ENCODE measurements around the gene CD180. TPM values are rescaled to one million over a fixed set of nuclear protein-coding genes. Genes with fewer than 3 reads are reported as not detected.

CD180 gene
- total RNA-seq, 6 donors from 2014 or later: 1.00 to 4.8 (median 1.9) TPM

GRCh38 chr5:67238191-67238590 is 41.6 kb upstream of the CD180 start:
- TF ChIP-seq POLR2A (IDR thresholded peaks at IDR 0.05): no peak
- TF ChIP-seq POLR2AphosphoS5 (IDR thresholded peaks at IDR 0.05): no peak
- TF ChIP-seq EP300 (IDR thresholded peaks at IDR 0.05): no peak
- no peak for TF ChIP-seq CTCF (IDR thresholded peaks at IDR 0.05)
- DNase-seq (no peak), ATAC-seq (ENCODE audit: low FRiP score in 2 of 2) (no peak)
- 90 to 91% methylated on average over 8 of the region's 8 CpGs for WGBS, 2 donors
- Histone ChIP-seq H3K36me3 (no peaks in the 10 kb centered on the region), H3K27ac (no peak overlapping the region), H3K4me1 (peaks cover 9 to 23% (median 13%) of the 10 kb centered on the region in 4 donors), H3K27me3 (no peaks in the 10 kb centered on the region), H3K4me3 (no peak overlapping the region), H3K9me3 (no peaks in the 10 kb centered on the region)

- ATAC-seq (ENCODE audit: low FRiP score in 2 of 2): no peak
Measured at GRCh38 chr5:67235399-67236110, 39.0 kb upstream of the CD180 start.

GRCh38 chr5:67234671-67235176 is 38.1 kb upstream of the CD180 start:
- no peaks in the 10 kb centered on the region for H3K9me3 ChIP-seq
- DNase-seq: no peak
- peak overlapping the region; percentile 57 to 83 (median 76) for H3K27ac ChIP-seq
- H3K36me3 ChIP-seq: no peaks in the 10 kb centered on the region
- peak overlapping the region in 2 of 4 donors; percentile 19 to 25 for H3K4me3 ChIP-seq
- H3K27me3 ChIP-seq: no peaks in the 10 kb centered on the region
- ATAC-seq (ENCODE audit: low FRiP score in 2 of 2): peak in 1 of 2 donors; percentile 81
- H3K4me1 ChIP-seq: peaks cover 9 to 33% (median 13%) of the 10 kb centered on the region in 4 donors
- 21 to 22% methylated on average over 10 of the region's 10 CpGs for WGBS, 2 donors
- TF ChIP-seq EP300 (IDR thresholded peaks at IDR 0.05) (no peak), POLR2AphosphoS5 (IDR thresholded peaks at IDR 0.05) (peak; percentile 29 to 37), CTCF (IDR thresholded peaks at IDR 0.05) (no peak), POLR2A (IDR thresholded peaks at IDR 0.05) (no peak)

More at GRCh38 chr5:67235399-67236110, 39.0 kb upstream of the CD180 start:
- Histone ChIP-seq H3K36me3 (no peaks in the 10 kb centered on the region), H3K9me3 (no peaks in the 10 kb centered on the region), H3K4me3 (no peak overlapping the region), H3K27me3 (no peaks in the 10 kb centered on the region), H3K4me1 (peaks cover 9 to 33% (median 13%) of the 10 kb centered on the region in 4 donors), H3K27ac (peak overlapping the region; percentile 57 to 83 (median 76))
- WGBS, 2 donors: 58 to 63% methylated on average over 12 of the region's 12 CpGs
- no peak for TF ChIP-seq POLR2AphosphoS5 (IDR thresholded peaks at IDR 0.05)
- TF ChIP-seq CTCF (IDR thresholded peaks at IDR 0.05): no peak
- no peak for TF ChIP-seq POLR2A (IDR thresholded peaks at IDR 0.05)
- no peak for TF ChIP-seq EP300 (IDR thresholded peaks at IDR 0.05)
- DNase-seq: no peak

- ATAC-seq (ENCODE audit: low FRiP score in 2 of 2) (peak in 1 of 2 donors; percentile 72), DNase-seq (no peak)
- Histone ChIP-seq H3K4me3 (no peak overlapping the region), H3K27me3 (no peaks in the 10 kb centered on the region), H3K9me3 (no peaks in the 10 kb centered on the region), H3K4me1 (peaks cover 9 to 33% (median 13%) of the 10 kb centered on the region in 4 donors), H3K36me3 (no peaks in the 10 kb centered on the region), H3K27ac (no peak overlapping the region)
- 76 to 79% methylated on average over 9 of the region's 9 CpGs for WGBS, 2 donors
- TF ChIP-seq POLR2A (IDR thresholded peaks at IDR 0.05) (no peak), EP300 (IDR thresholded peaks at IDR 0.05) (no peak), CTCF (IDR thresholded peaks at IDR 0.05) (no peak), POLR2AphosphoS5 (IDR thresholded peaks at IDR 0.05) (no peak)
Measured at GRCh38 chr5:67233075-67233474, 36.5 kb upstream of the CD180 start.
